Colonic mucosa (tissue), 4 donors: Measurements from ENCODE around the gene PDK2. TPM values are rescaled to one million over a fixed set of nuclear protein-coding genes. Genes with fewer than 3 reads are reported as not detected.

Source experiments
- DNase-seq: peaks from one replicate; pipeline ENCODE4 v3.0.0-alpha.2; 2020
- H3K27ac ChIP-seq: fragments of 200-600 bp; one replicate; pipeline ENCODE4 v1.8.0; 2021
- H3K27me3 ChIP-seq: fragments of 200-600 bp; one replicate; pipeline ENCODE4 v1.8.0; 2021
- H3K36me3 ChIP-seq: fragments of 200-600 bp; one replicate; pipeline ENCODE4 v1.8.0; 2021
- H3K4me1 ChIP-seq: fragments of 200-600 bp; one replicate; pipeline ENCODE4 v1.8.0; 2021; ENCODE audit warnings: mild to moderate bottlenecking
- H3K4me3 ChIP-seq: fragments of 200-600 bp; one replicate; pipeline ENCODE4 v1.8.0; 2021
- H3K9ac ChIP-seq, 2 donors: one replicate each; pipeline ENCODE4 v1.7.0; 2013; ENCODE audit warnings: control low read depth in 2 of 2, low read depth in 2 of 2, low read length in 2 of 2
- H3K9me3 ChIP-seq: fragments of 200-600 bp; one replicate; pipeline ENCODE4 v1.8.0; 2021
- CTCF ChIP-seq: fragments of 200-600 bp; IDR thresholded peaks from one replicate; pipeline ENCODE4 v1.8.0; 2022; ENCODE audit warnings: antibody characterized with exemption, mild to moderate bottlenecking
- intact Hi-C: fragments of 100-400 bp; cut with DNase I; formaldehyde crosslinking; loops from one replicate; pipeline ENCODE4 v1.14.1; 2022
- total RNA-seq, 2 donors: library from RNA; stranded (reverse); fragmentation: NEBNext Ultra II Directional in 1 of 2; extraction: Animal tissue kit (Norgen Biotek cat#: 25700) in 1 of 2; gene quantifications; one replicate each; pipeline ENCODE4 v1.2.1, GENCODE V29; 2021
- donor health status: healthy.
- donor health status: DM: no; HTN: no; CAD: no.
- donor health status: DM: no; HTN: no; CAD: no.

Gene PDK2
- total RNA-seq, 2 donors from 2014 or later: 48.8 to 56.4 TPM

- TF ChIP-seq CTCF: no peak
- no peak overlapping the region for H3K9ac ChIP-seq
- no peaks in the 10 kb centered on the region for H3K9me3 ChIP-seq
- H3K4me1 ChIP-seq: peaks cover 7% of the 10 kb centered on the region
- no peak overlapping the region for H3K4me3 ChIP-seq
- H3K27me3 ChIP-seq: peaks cover 9% of the 10 kb centered on the region
- intact Hi-C loops: no loop called here
- no peaks in the 10 kb centered on the region for H3K36me3 ChIP-seq
- no peak for DNase-seq
- no peak overlapping the region for H3K27ac ChIP-seq
Observed at GRCh38 chr17:50114401-50114800, 19.2 kb downstream of the PDK2 start.

- TF ChIP-seq CTCF: peak; percentile 34
- peaks cover 7% of the 10 kb centered on the region for H3K4me1 ChIP-seq
- no peaks in the 10 kb centered on the region for H3K36me3 ChIP-seq
- no peak overlapping the region for H3K9ac ChIP-seq
- H3K27me3 ChIP-seq: peaks cover 9% of the 10 kb centered on the region
- no peak overlapping the region for H3K4me3 ChIP-seq
- peak; percentile 70 for DNase-seq
- no peaks in the 10 kb centered on the region for H3K9me3 ChIP-seq
- no peak overlapping the region for H3K27ac ChIP-seq
- intact Hi-C loops: no loop called here
Observed at GRCh38 chr17:50114849-50115357, 19.8 kb downstream of the PDK2 start.

GRCh38 chr17:50115756-50116155 is 20.6 kb downstream of the PDK2 start:
- H3K4me1 ChIP-seq: peaks cover 7% of the 10 kb centered on the region
- peaks cover 9% of the 10 kb centered on the region for H3K27me3 ChIP-seq
- H3K27ac ChIP-seq: no peak overlapping the region
- intact Hi-C loops: no loop called here
- no peak overlapping the region for H3K4me3 ChIP-seq
- no peaks in the 10 kb centered on the region for H3K9me3 ChIP-seq
- no peaks in the 10 kb centered on the region for H3K36me3 ChIP-seq
- no peak overlapping the region for H3K9ac ChIP-seq
- no peak for TF ChIP-seq CTCF
- no peak for DNase-seq

GRCh38 chr17:50117202-50118051 is 22.3 kb downstream of the PDK2 start:
- H3K4me3 ChIP-seq: no peak overlapping the region
- H3K9me3 ChIP-seq: no peaks in the 10 kb centered on the region
- no peaks in the 10 kb centered on the region for H3K4me1 ChIP-seq
- peak; percentile 50 for TF ChIP-seq CTCF
- no peak overlapping the region for H3K27ac ChIP-seq
- H3K27me3 ChIP-seq: peaks cover 9% of the 10 kb centered on the region
- no peaks in the 10 kb centered on the region for H3K36me3 ChIP-seq
- DNase-seq: peak; percentile 49
- H3K9ac ChIP-seq: no peak overlapping the region
- intact Hi-C loops: no loop called here

- DNase-seq: no peak
- H3K27ac ChIP-seq: no peak overlapping the region
- intact Hi-C loops: no loop called here
Observed at GRCh38 chr17:50118076-50118827, 23.1 kb downstream of the PDK2 start.

More at GRCh38 chr17:50118076-50118827, 23.1 kb downstream of the PDK2 start:
- H3K9ac ChIP-seq: no peak overlapping the region
- no peak overlapping the region for H3K4me3 ChIP-seq
- H3K27me3 ChIP-seq: peaks cover 9% of the 10 kb centered on the region
- no peak for TF ChIP-seq CTCF
- no peaks in the 10 kb centered on the region for H3K4me1 ChIP-seq
- H3K9me3 ChIP-seq: no peaks in the 10 kb centered on the region
- H3K36me3 ChIP-seq: no peaks in the 10 kb centered on the region
